GM12872 (cell line): ENCODE results near the gene SFN.

Experiments used
- TF ChIP-seq, protein P1 (sequence below): IDR thresholded peaks from 3 replicates; pipeline ENCODE4 v1.5.1; 2011; ENCODE audit warnings: low read depth, mild to moderate bottlenecking, low read length, moderate library complexity; ENCODE audit not compliant: insufficient read depth

The SFN gene

DNA sequence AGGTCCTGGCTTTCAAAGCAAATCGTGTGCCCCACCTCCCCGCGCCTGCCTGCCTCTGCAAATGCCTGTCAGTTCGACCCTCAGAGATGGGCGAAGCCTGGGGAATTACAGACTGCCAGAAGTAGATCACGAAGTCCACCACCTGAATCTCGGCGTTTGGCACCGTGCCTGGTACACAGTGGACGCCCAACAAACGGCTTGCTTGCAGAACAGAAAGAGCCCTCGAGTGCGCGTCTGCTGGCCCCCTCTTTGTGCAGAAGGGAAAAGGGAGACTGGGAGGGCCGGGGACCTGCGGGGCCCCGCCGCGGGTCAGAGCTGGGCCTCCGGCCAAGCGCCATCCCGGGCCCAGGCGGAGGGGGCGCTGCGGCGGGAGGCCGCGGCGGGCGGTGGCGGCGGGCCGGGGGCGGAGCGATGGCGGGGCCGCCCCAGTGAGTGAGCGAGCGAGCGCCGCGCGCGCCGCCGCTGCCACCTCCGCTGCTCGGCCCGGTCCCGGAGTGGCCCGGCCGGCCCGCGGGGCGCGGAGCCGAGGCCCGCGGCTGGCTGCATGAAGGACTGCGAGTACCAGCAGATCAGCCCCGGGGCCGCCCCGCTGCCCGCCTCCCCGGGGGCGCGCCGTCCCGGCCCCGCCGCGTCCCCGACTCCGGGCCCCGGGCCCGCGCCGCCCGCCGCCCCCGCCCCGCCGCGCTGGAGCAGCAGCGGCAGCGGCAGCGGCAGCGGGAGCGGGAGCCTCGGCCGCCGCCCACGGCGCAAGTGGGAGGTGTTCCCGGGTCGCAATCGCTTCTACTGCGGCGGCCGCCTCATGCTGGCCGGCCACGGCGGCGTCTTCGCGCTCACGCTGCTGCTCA lies 36.5 kb upstream of the SFN start, which contains the start of gene ZDHHC18:
Gene ZDHHC18 (plus strand): TSS at position 428 of the 845 bp plus-strand sequence. CDS start 117 bp downstream, at position 545.
- TF ChIP-seq, protein P1, sequence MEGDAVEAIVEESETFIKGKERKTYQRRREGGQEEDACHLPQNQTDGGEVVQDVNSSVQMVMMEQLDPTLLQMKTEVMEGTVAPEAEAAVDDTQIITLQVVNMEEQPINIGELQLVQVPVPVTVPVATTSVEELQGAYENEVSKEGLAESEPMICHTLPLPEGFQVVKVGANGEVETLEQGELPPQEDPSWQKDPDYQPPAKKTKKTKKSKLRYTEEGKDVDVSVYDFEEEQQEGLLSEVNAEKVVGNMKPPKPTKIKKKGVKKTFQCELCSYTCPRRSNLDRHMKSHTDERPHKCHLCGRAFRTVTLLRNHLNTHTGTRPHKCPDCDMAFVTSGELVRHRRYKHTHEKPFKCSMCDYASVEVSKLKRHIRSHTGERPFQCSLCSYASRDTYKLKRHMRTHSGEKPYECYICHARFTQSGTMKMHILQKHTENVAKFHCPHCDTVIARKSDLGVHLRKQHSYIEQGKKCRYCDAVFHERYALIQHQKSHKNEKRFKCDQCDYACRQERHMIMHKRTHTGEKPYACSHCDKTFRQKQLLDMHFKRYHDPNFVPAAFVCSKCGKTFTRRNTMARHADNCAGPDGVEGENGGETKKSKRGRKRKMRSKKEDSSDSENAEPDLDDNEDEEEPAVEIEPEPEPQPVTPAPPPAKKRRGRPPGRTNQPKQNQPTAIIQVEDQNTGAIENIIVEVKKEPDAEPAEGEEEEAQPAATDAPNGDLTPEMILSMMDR = peak; percentile 47; the same call in 1 of the 3 replicates

DNA sequence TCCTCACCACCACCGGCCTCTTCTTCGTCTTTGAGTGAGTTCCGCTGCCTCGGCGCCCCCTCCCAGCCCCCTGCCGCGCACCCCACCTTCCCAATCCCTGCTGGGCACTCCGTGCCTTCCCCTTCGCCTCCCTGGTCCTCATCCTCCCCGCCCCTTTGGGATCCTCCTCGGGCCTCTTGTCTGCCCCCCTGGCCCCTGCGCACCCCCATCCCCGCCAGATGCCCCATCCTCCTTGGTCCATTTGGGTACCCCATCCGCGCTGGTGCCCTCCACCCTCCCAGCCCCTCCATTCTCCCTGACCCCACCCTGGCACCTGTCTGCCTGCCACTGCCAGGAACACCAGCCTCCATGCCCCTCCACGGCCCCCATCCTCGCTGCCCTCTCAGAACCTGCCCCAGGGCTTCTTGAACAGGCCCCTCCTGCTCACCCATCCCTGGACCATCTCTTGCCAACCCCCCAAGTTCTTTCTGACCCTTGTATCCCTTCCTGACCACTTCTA lies 35.8 kb upstream of the SFN start:
- TF ChIP-seq, protein P1 = no peak

DNA sequence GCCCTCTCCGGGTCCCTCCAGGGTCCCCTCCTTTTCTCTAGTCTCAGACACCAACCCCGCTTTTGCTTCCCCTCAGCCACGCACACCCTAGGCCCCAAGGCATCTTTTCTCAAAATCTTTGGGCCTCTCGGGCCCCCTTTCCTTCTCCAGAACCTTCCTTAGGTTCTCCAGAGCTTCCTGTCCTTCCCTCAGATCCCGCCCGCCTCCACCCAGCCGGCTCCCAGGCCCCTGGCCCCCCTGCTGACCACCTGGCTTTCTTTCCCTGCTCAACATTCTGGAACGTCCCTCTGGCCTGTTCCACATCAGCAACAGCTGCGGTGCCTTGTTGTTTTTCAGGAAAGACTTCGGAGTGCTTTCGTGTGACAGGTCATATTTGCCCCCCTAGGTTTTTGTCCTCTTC lies 35.3 kb upstream of the SFN start:
- TF ChIP-seq, protein P1 = no peak

DNA sequence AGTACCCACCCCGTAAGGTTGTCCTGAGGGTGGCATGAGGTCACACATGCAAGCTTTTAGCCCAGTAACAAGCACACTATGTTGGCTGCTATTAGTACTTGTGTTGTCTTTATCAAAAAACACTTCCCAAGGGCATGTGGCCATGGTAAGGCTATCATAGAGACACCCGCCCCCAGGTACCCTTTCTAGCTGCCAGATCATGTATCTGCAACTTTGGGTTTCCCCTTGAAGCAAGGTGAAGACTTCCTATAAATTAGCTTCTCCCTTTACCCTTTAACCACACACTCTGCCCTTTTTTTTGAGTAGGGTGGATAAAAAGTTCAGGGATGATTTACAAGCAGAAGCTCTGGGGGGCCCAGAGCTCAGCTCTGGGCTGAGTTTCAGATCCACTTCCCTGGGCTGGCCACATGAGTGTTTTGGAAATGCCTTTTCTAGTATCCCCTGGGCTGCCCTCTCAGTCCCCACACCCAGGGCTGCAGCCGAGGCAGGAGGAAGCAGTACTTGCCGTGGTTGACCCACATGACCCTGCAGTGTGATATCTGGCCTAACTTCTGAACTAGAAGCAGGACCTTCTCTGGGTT lies 34.4 kb upstream of the SFN start:
- TF ChIP-seq, protein P1 = no peak

DNA sequence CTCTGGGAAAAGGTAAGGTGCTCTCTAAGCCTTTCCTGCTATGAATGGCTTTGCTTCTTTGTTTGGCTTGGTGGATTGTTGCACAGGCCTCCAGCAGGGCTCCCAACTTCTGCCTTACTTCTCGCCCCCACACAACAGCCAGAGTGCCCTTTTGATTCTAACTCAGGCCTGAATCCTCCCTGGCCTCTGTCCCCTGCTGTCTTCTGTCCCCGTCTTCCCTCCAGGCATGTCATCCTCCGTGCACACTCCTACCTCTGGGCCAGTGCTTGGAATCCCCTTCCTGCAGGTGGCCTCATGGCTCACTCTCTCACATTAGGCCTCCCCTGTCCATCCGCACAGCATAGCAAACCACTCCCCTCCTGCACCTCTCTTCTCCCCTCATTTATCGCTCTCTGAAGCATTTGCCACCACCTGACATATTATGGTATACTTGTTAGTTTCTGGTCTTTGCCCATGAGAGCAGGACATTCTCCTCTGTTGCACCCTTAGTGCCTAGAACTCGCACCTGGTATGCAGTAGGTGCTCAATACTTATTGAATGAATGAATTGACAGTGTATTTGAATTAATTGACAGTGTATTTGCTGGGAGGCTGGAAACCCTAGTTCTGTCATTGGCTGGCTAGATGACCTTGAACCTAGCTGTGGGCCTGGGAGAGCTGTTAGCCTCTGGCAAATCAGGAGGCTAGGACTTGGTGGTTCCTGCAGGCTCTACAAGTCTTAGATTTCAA lies 33.6 kb upstream of the SFN start:
- TF ChIP-seq, protein P1 = no peak

DNA sequence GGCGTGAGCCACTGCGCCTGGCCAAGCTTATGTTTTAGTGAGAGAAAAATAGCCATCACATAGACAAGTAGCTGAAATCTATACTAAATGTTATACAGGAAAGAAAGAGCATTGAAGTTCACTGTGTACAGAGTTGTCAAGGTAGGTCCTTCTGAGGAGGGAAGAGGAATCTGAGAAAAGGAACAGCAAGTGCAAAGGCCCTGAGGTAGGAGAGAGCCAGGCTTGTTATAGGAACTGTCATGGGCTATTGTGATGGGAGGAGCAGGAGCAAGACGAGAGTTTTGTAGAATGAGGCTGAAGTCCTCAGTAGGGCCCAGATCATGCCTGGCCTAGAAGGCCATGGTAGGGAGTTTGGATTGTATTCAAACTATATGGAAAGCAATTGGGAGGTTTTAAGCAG lies 31.9 kb upstream of the SFN start:
- TF ChIP-seq, protein P1 = no peak
